HEK293T (cell line): ENCODE measurements around the gene SPINK2.

Experiments used
- CTCF ChIA-PET: fragments of 350-600 bp; formaldehyde crosslinking; extraction: SDS; loops from one replicate; lab custom pipeline; 2021; ENCODE audit warnings: antibody characterized with exemption, inconsistent platforms; lab: Yijun Ruan, JAX
- POLR2A ChIA-PET: fragments of 350-600 bp; formaldehyde crosslinking; extraction: SDS; loops from one replicate; lab custom pipeline; 2020; ENCODE audit warnings: antibody characterized with exemption, inconsistent platforms; lab: Yijun Ruan, JAX
- DNase-seq: peaks from one replicate; pipeline ENCODE4 v3.0.0; 2012; ENCODE audit warnings: mixed read lengths; ENCODE audit errors: extremely low spot score
- ARNT ChIP-seq: fragments of 450-650 bp; IDR thresholded peaks from 2 replicates; pipeline ENCODE4 v1.6.1; 2017; ENCODE audit warnings: mild to moderate bottlenecking
- BHLHE40 ChIP-seq: fragments of 450-650 bp; IDR thresholded peaks from 2 replicates; pipeline ENCODE4 v1.6.1; 2016; ENCODE audit warnings: mild to moderate bottlenecking, moderate library complexity, borderline replicate concordance
- CTBP1 ChIP-seq: fragments of 450-650 bp; IDR thresholded peaks from 2 replicates; pipeline ENCODE4 v1.6.1; 2016; ENCODE audit warnings: borderline replicate concordance
- ELF4 ChIP-seq: fragments of 450-650 bp; IDR thresholded peaks from 2 replicates; pipeline ENCODE4 v1.6.1; 2017; ENCODE audit warnings: antibody characterized with exemption
- FOXA1 ChIP-seq: fragments of 450-650 bp; IDR thresholded peaks from 2 replicates; pipeline ENCODE4 v1.6.1; 2016; ENCODE audit warnings: mild to moderate bottlenecking
- FOXK2 ChIP-seq: fragments of 450-650 bp; IDR thresholded peaks from 2 replicates; pipeline ENCODE4 v1.6.1; 2016; ENCODE audit warnings: mild to moderate bottlenecking
- FOXM1 ChIP-seq: fragments of 450-650 bp; IDR thresholded peaks from 2 replicates; pipeline ENCODE4 v1.6.1; 2017; ENCODE audit warnings: mild to moderate bottlenecking, borderline replicate concordance
- HDGF ChIP-seq: fragments of 450-650 bp; IDR thresholded peaks from 2 replicates; pipeline ENCODE4 v1.6.1; 2017; ENCODE audit warnings: antibody characterized with exemption, borderline replicate concordance
- L3MBTL2 ChIP-seq: fragments of 450-650 bp; conservative IDR thresholded peaks from 2 replicates; pipeline ENCODE4 v1.6.1; 2016; ENCODE audit warnings: mild to moderate bottlenecking
- LEF1 ChIP-seq: fragments of 450-650 bp; IDR thresholded peaks from 2 replicates; pipeline ENCODE4 v1.6.1; 2017; ENCODE audit warnings: mild to moderate bottlenecking, borderline replicate concordance
- NFRKB ChIP-seq: fragments of 450-650 bp; IDR thresholded peaks from 2 replicates; pipeline ENCODE4 v1.6.1; 2016; ENCODE audit warnings: mild to moderate bottlenecking, moderate library complexity
- SP1 ChIP-seq: fragments of 450-650 bp; IDR thresholded peaks from 2 replicates; pipeline ENCODE4 v1.6.1; 2017
- SUZ12 ChIP-seq: fragments of 450-650 bp; IDR thresholded peaks from 2 replicates; pipeline ENCODE4 v1.6.1; 2016; ENCODE audit warnings: mild to moderate bottlenecking
- TARDBP ChIP-seq: fragments of 450-650 bp; IDR thresholded peaks from 2 replicates; pipeline ENCODE4 v1.6.1; 2016
- ZNF384 ChIP-seq: fragments of 450-650 bp; IDR thresholded peaks from 2 replicates; pipeline ENCODE4 v1.6.1; 2016
- TF ChIP-seq, protein P1 (sequence below): fragments of 450-650 bp; IDR thresholded peaks from 2 replicates; pipeline ENCODE4 v1.6.1; 2016

Gene SPINK2

DNA sequence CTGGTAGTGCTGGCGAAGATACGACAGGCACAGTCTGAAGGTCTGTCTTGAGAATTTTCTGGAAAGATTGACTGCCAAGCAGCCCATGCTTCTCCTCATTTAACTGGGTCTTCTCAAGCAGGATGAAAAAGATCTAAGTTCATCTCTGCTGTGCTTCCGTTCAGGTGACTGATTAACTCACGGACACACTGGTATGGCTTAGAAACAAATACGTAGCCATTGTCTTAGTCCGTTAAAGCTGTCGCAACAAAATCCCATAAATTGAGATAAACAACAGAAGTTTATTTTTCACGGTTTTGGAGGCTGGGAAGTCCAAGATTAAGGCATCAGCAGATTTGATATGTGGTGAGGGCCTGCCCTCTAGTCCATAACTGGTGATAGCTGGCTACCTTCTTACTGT, 39.5 kb downstream of the SPINK2 start:
- ChIA-PET CTCF (no interaction called here), POLR2A (no interaction called here)
- DNase-seq, result no peak
- TF ChIP-seq, protein P1, sequence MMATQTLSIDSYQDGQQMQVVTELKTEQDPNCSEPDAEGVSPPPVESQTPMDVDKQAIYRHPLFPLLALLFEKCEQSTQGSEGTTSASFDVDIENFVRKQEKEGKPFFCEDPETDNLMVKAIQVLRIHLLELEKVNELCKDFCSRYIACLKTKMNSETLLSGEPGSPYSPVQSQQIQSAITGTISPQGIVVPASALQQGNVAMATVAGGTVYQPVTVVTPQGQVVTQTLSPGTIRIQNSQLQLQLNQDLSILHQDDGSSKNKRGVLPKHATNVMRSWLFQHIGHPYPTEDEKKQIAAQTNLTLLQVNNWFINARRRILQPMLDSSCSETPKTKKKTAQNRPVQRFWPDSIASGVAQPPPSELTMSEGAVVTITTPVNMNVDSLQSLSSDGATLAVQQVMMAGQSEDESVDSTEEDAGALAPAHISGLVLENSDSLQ, result no peak
- no peak for TF ChIP-seq BHLHE40
- no peak for TF ChIP-seq ZNF384
- no peak for TF ChIP-seq ARNT
- TF ChIP-seq FOXK2, result no peak
- TF ChIP-seq HDGF, result no peak
- no peak for TF ChIP-seq SP1
- no peak for TF ChIP-seq LEF1
- TF ChIP-seq L3MBTL2, result no peak
- TF ChIP-seq FOXM1, result no peak
- no peak for TF ChIP-seq ELF4
- no peak for TF ChIP-seq NFRKB
- no peak for TF ChIP-seq SUZ12
- no peak for TF ChIP-seq TARDBP
- no peak for TF ChIP-seq FOXA1
- no peak for TF ChIP-seq CTBP1

DNA sequence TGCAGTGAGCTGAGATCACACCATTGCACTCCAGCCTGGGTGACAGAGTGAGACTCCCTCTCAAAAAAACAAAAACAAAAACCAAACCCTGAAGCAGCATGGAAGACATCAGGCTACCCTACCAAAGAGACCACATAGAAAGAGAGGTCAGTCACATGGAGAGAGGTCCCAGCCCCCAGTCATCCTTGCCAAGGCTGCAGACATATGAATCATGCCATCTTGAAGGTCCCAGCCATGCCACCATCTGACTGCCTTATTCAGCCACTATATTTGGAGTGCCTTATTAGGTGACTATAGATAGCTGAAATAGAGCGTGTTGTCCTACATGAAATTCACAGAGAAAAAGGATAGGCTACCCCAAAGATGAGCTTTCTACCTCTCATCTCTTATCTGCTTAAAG, 48.2 kb downstream of the SPINK2 start:
- DNase-seq, result no peak
- TF ChIP-seq, protein P1, result no peak
- TF ChIP-seq HDGF (no peak), L3MBTL2 (no peak), FOXA1 (no peak), SUZ12 (no peak), CTBP1 (no peak), LEF1 (no peak), BHLHE40 (no peak), NFRKB (no peak), TARDBP (no peak)
- CTCF ChIA-PET, result interaction anchor here (0.8 kb wide), 1 partner anchor 50 kb away, joined by 3 read pairs; no protein-coding TSS in a partner anchor
- POLR2A ChIA-PET, result no interaction called here

DNA sequence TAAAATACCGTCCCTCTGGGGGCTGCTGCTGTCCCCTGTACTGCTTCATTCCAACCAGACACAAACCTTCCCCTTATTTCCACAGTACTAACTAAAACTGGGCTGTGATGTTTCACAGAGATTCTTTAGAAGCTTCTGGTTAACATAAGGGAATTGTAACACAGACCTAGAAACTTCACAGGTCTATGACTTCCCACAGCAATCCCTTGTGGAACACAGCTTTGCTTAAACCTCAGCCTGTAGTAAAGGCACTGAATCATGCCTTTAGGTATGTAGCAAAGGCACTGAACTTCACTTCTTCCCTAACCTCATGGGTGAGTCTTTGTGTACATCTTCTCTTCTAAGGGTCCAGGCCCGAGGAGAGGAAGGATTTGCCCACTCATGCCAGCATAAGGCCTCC, 49.4 kb downstream of the SPINK2 start:
- POLR2A ChIA-PET, result no interaction called here
- CTCF ChIA-PET, result no interaction called here
- TF ChIP-seq SUZ12 (no peak), FOXM1 (no peak), L3MBTL2 (no peak), NFRKB (no peak), BHLHE40 (no peak), FOXK2 (no peak), SP1 (no peak), TARDBP (no peak), ZNF384 (no peak), HDGF (no peak), CTBP1 (no peak), LEF1 (no peak), ARNT (no peak), ELF4 (no peak), FOXA1 (no peak)
- TF ChIP-seq, protein P1, result no peak
- no peak for DNase-seq

DNA sequence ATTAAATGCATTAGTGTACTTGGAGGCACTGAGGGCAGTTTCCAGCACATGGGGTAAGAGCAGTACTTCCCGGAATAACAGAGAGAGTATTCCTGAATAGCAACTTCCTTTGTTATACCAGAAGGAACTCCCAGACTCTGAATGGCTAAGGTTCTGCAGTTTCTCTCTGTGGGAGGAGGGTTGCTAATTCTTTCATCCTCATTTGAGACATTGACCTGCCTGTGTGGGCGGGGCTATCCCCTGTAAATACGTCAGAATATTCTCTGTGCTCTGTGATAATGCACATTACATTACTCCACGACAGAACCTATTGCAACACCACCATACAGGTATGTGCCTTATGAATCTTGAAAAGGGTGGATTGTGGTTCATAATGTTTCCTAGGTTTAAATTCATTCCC, 52.7 kb downstream of the SPINK2 start:
- POLR2A ChIA-PET, result no interaction called here
- TF ChIP-seq BHLHE40 (no peak), NFRKB (no peak), FOXK2 (no peak), ARNT (no peak), ELF4 (no peak), TARDBP (no peak), ZNF384 (no peak), FOXM1 (no peak)
- TF ChIP-seq, protein P1, result no peak
- CTCF ChIA-PET, result no interaction called here
- DNase-seq, result no peak

DNA sequence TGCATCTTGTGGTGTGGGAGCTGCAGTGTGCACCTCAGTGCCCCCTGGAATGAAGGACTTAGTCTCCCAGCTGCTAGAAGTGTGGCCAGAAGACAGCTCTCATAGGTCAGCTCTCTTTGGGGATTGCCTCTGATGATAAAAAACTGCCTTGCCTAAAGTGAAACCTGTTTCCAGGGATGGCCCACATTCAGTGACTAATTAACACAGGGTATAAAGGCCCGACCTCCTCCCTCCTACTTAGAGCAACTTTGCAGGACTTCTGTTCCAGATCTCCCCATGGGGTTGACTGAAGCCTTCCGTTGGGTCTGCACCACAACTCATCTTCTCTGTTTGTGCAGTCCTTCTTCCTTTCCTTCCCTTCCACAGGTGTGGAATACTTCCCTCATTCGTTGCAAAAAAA, 53.2 kb downstream of the SPINK2 start:
- CTCF ChIA-PET, result interaction anchor here (0.7 kb wide), 1 partner anchor 118 kb away, joined by 3 read pairs; no protein-coding TSS in a partner anchor
- TF ChIP-seq FOXK2, result no peak
- TF ChIP-seq, protein P1, result no peak
- DNase-seq, result no peak
- POLR2A ChIA-PET, result no interaction called here

DNA sequence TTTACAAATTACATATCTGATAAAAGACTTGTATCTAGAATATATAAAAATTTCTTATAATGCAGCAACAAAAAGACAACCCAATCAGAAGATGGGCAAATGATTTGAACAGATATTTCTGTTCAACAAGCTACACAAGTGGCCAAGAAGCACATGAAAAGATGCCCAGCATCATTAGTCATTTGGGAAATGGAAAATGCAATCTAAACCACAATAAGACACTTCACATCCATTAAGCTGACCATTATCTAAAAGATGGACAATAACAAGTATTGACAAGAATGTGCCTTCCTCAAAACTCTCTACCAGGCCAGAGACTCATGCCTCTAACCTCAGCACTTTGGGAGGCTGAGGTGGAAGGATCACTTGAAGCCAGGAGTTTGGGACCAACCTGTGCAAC, 53.9 kb downstream of the SPINK2 start:
- TF ChIP-seq FOXM1 (no peak), TARDBP (no peak), SUZ12 (no peak), FOXA1 (no peak), CTBP1 (no peak), FOXK2 (no peak), L3MBTL2 (no peak), BHLHE40 (no peak), ZNF384 (no peak), LEF1 (no peak), ELF4 (no peak), SP1 (no peak)
- DNase-seq, result no peak
- ChIA-PET POLR2A (no interaction called here), CTCF (interaction anchor here (0.7 to 0.9 kb wide), 2 partner anchors 32 to 117 kb away, joined by 3 read pairs; no protein-coding TSS in a partner anchor)
